Measurements from ENCODE around the gene SLAMF9. TPM values are rescaled to one million over a fixed set of nuclear protein-coding genes. Genes with fewer than 3 reads are reported as not detected.

Gene SLAMF9
- total RNA-seq, 1 experiment from 2014 or later: not detected

DNA sequence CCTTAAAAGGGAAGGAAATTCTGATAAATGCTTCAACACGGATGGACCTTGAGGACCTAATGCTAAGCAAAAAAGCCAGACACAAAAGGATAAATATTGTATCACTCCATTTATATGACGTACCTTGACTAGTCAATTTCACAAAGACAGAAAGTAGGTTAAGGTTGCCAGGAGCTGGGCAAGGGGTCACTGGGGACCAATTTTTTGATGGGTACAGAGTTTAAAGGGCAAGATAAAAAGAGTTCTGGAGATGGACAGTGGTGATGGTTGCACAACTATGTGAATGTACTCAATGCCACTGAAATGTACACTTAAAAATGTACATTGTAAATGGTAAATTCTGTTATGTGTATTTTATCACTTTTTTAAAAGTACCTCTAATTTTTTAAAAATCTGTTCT is 32.1 kb upstream of the SLAMF9 start:
- intact Hi-C loops (cut with micrococcal nuclease): no loop called here
- no TSS peak for BruUV-seq (replicated peaks)
- ChIA-PET RAD21 (ENCODE audit: low non-redundant PET in 1 of 2, low total read pairs in 2 of 2, uncharacterized antibody in 2 of 2, unreplicated experiment in 2 of 2) (no interaction called here), POLR2A (no interaction called here), CTCF (no interaction called here)
- no peak overlapping the region for H3K4me3 ChIP-seq (replicated peaks in 1 of 2; ENCODE audit: low read depth in 1 of 2, low read length in 2 of 2)
- no peak for TF ChIP-seq EZH2 (IDR thresholded peaks at IDR 0.05)
- TF ChIP-seq, protein P1, sequence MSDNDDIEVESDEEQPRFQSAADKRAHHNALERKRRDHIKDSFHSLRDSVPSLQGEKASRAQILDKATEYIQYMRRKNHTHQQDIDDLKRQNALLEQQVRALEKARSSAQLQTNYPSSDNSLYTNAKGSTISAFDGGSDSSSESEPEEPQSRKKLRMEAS (IDR thresholded peaks at IDR 0.05): no peak
- TF ChIP-seq FOSL1 (IDR thresholded peaks at IDR 0.05; ENCODE audit: low read depth): no peak
- TF ChIP-seq CEBPB (IDR thresholded peaks at IDR 0.05; ENCODE audit: low read depth): no peak
- TF ChIP-seq ZFX (IDR thresholded peaks at IDR 0.05): no peak
- no peak for TF ChIP-seq CBX3 (IDR thresholded peaks at IDR 0.05; ENCODE audit: low read depth)
- TF ChIP-seq RAD21 (IDR thresholded peaks at IDR 0.05; ENCODE audit: low read depth): no peak
- TF ChIP-seq, protein P2, sequence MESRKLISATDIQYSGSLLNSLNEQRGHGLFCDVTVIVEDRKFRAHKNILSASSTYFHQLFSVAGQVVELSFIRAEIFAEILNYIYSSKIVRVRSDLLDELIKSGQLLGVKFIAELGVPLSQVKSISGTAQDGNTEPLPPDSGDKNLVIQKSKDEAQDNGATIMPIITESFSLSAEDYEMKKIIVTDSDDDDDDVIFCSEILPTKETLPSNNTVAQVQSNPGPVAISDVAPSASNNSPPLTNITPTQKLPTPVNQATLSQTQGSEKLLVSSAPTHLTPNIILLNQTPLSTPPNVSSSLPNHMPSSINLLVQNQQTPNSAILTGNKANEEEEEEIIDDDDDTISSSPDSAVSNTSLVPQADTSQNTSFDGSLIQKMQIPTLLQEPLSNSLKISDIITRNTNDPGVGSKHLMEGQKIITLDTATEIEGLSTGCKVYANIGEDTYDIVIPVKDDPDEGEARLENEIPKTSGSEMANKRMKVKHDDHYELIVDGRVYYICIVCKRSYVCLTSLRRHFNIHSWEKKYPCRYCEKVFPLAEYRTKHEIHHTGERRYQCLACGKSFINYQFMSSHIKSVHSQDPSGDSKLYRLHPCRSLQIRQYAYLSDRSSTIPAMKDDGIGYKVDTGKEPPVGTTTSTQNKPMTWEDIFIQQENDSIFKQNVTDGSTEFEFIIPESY (IDR thresholded peaks at IDR 0.05; ENCODE audit: extremely low read depth, insufficient replicate concordance, low read length): no peak
- no peaks in the 10 kb centered on the region for H3K4me1 ChIP-seq (ENCODE audit: control insufficient read depth in 1 of 2, insufficient read depth in 2 of 2, low read length in 2 of 2)
- no peak overlapping the region for H3K4me2 ChIP-seq (ENCODE audit: low read length)
- peaks cover 13% of the 10 kb centered on the region; the same call in 1 of the 2 replicates for H3K27me3 ChIP-seq (ENCODE audit: insufficient read depth, low read length)
- H3K79me2 ChIP-seq (ENCODE audit: insufficient read depth, low read length): no peaks in the 10 kb centered on the region
- no peak for DNase-seq (ENCODE audit: low read depth, low spot score)
- H3K27ac ChIP-seq (ENCODE audit: low read depth, low read length): no peak overlapping the region
- H3K9me2 ChIP-seq (ENCODE audit: insufficient read depth): no peaks in the 10 kb centered on the region
- no peaks in the 10 kb centered on the region for H3K36me3 ChIP-seq (ENCODE audit: control insufficient read depth in 1 of 2, insufficient read depth in 2 of 2, low read length in 2 of 2)
- H2AFZ ChIP-seq (ENCODE audit: low read depth, low read length, poor library complexity, severe bottlenecking): no peak overlapping the region
- ATAC-seq: no peak
- no peaks in the 10 kb centered on the region for H3K9me3 ChIP-seq (ENCODE audit: control insufficient read depth in 1 of 2, insufficient read depth in 1 of 2, low read depth in 1 of 2, low read length in 2 of 2)
- H4K20me1 ChIP-seq (ENCODE audit: insufficient read depth): no peaks in the 10 kb centered on the region
- no peak overlapping the region for H3K9ac ChIP-seq (ENCODE audit: low read length)

DNA sequence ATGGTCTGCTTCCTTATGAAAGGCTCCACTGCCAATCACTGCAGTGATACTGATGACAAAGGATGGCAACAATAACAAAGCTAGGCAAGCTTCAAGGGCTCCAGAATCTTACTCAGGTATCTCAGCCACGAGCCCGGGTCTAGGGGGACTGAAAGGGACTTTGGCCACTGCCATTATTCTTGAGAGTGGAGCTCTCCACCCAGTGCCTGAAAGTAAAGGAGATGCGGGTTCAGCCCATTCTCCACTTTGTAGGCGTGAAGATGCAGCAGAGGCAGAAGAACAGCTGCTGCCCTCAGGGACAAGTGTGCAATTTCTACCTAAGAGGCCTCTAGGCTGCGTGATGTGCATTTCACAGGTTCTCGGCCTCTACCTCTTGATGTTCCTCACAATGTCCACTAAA is 31.4 kb upstream of the SLAMF9 start:
- Histone ChIP-seq H3K79me2 (ENCODE audit: insufficient read depth, low read length) (no peaks in the 10 kb centered on the region), H3K4me3 (replicated peaks in 1 of 2; ENCODE audit: low read depth in 1 of 2, low read length in 2 of 2) (no peak overlapping the region), H3K9ac (ENCODE audit: low read length) (no peak overlapping the region), H3K4me1 (ENCODE audit: control insufficient read depth in 1 of 2, insufficient read depth in 2 of 2, low read length in 2 of 2) (no peaks in the 10 kb centered on the region), H3K9me2 (ENCODE audit: insufficient read depth) (no peaks in the 10 kb centered on the region), H4K20me1 (ENCODE audit: insufficient read depth) (no peaks in the 10 kb centered on the region), H3K9me3 (ENCODE audit: control insufficient read depth in 1 of 2, insufficient read depth in 1 of 2, low read depth in 1 of 2, low read length in 2 of 2) (no peaks in the 10 kb centered on the region), H3K4me2 (ENCODE audit: low read length) (no peak overlapping the region), H2AFZ (ENCODE audit: low read depth, low read length, poor library complexity, severe bottlenecking) (no peak overlapping the region), H3K27ac (ENCODE audit: low read depth, low read length) (no peak overlapping the region), H3K36me3 (ENCODE audit: control insufficient read depth in 1 of 2, insufficient read depth in 2 of 2, low read length in 2 of 2) (no peaks in the 10 kb centered on the region), H3K27me3 (ENCODE audit: insufficient read depth, low read length) (peaks cover 13% of the 10 kb centered on the region; the same call in 1 of the 2 replicates)
- ATAC-seq (no peak), DNase-seq (ENCODE audit: low read depth, low spot score) (no peak)
- POLR2A ChIA-PET: no interaction called here
- CTCF ChIA-PET: no interaction called here
- BruUV-seq (replicated peaks): no TSS peak
- no peak for TF ChIP-seq EZH2 (IDR thresholded peaks at IDR 0.05)
- TF ChIP-seq RAD21 (IDR thresholded peaks at IDR 0.05; ENCODE audit: low read depth): no peak
- no peak for TF ChIP-seq JUND (IDR thresholded peaks at IDR 0.05)
- TF ChIP-seq, protein P1 (IDR thresholded peaks at IDR 0.05): no peak
- no peak for TF ChIP-seq YY1 (IDR thresholded peaks at IDR 0.05; ENCODE audit: extremely low read depth, insufficient replicate concordance, low read depth, low read length)
- TF ChIP-seq, protein P2 (IDR thresholded peaks at IDR 0.05; ENCODE audit: extremely low read depth, insufficient replicate concordance, low read length): no peak
- TF ChIP-seq, protein P3, sequence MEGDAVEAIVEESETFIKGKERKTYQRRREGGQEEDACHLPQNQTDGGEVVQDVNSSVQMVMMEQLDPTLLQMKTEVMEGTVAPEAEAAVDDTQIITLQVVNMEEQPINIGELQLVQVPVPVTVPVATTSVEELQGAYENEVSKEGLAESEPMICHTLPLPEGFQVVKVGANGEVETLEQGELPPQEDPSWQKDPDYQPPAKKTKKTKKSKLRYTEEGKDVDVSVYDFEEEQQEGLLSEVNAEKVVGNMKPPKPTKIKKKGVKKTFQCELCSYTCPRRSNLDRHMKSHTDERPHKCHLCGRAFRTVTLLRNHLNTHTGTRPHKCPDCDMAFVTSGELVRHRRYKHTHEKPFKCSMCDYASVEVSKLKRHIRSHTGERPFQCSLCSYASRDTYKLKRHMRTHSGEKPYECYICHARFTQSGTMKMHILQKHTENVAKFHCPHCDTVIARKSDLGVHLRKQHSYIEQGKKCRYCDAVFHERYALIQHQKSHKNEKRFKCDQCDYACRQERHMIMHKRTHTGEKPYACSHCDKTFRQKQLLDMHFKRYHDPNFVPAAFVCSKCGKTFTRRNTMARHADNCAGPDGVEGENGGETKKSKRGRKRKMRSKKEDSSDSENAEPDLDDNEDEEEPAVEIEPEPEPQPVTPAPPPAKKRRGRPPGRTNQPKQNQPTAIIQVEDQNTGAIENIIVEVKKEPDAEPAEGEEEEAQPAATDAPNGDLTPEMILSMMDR (IDR thresholded peaks at IDR 0.05 in 2 of 3, conservative IDR thresholded peaks at IDR 0.05 in 1 of 3; ENCODE audit: borderline replicate concordance in 1 of 3, insufficient read depth in 1 of 3, low read depth in 2 of 3, low read length in 2 of 3): no peak
- RAD21 ChIA-PET (ENCODE audit: low non-redundant PET in 1 of 2, low total read pairs in 2 of 2, uncharacterized antibody in 2 of 2, unreplicated experiment in 2 of 2): no interaction called here
- intact Hi-C loops (cut with micrococcal nuclease): no loop called here
